Measurements from ENCODE around the gene UMAD1. TPM values are rescaled to one million over a fixed set of nuclear protein-coding genes. Genes with fewer than 3 reads are reported as not detected.

UMAD1 gene
- total and polyA plus RNA-seq, 8 donors, result 12.7 to 20.2 (median 15.0) TPM

DNA sequence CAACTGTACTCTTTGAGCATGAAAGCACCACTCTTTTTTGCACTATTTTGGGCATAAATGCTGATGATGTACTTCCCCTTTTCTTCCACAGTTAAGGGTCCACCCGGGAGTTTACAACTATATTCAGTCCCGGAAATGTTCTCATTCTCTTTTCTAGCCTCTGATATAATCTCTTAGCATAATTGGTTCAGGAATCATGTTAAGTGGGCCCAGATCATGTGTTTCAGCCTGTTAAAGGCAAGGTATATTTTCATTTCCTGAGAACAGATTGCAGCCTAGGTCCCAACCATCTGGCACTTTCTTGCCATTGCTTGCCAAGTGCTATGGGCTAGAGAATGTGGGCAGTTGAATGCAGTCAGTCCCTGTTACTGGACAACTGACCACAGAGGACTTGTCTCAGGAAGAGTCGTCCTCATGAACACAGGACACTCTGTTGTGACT lies 216.6 kb downstream of the UMAD1 start:
- Histone ChIP-seq H3K27ac (no peak overlapping the region), H3K9me3 (peaks cover 0 to 23% of the 10 kb centered on the region in 2 donors), H3K4me1 (no peaks in the 10 kb centered on the region), H3K36me3 (no peaks in the 10 kb centered on the region), H3K4me3 (no peak overlapping the region), H3K27me3 (no peaks in the 10 kb centered on the region)
- intact Hi-C loops (cut with DNase I), result no loop called here
- TF ChIP-seq, protein P1, sequence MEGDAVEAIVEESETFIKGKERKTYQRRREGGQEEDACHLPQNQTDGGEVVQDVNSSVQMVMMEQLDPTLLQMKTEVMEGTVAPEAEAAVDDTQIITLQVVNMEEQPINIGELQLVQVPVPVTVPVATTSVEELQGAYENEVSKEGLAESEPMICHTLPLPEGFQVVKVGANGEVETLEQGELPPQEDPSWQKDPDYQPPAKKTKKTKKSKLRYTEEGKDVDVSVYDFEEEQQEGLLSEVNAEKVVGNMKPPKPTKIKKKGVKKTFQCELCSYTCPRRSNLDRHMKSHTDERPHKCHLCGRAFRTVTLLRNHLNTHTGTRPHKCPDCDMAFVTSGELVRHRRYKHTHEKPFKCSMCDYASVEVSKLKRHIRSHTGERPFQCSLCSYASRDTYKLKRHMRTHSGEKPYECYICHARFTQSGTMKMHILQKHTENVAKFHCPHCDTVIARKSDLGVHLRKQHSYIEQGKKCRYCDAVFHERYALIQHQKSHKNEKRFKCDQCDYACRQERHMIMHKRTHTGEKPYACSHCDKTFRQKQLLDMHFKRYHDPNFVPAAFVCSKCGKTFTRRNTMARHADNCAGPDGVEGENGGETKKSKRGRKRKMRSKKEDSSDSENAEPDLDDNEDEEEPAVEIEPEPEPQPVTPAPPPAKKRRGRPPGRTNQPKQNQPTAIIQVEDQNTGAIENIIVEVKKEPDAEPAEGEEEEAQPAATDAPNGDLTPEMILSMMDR (IDR thresholded peaks at IDR 0.05), result no peak
- ATAC-seq (no peak), DNase-seq (no peak)

DNA sequence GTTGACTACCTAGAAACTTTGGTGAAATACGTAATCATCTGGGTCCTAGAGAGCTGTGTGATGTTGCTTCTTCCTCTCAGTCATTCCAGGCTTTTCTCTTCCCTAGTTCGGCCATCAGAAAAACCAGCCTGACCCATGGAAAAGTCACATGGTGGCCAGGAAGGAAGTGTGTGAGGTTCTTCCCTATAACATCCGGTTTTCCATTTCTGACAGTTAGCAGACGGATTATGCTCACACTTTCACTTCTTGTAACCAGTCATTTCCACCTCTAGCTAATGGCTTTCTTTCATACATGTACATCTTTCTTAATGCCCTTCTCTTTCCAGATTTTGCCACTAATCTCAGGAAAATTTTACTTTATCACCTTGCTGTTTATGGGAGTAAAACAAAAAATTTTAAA lies 218.0 kb downstream of the UMAD1 start:
- ATAC-seq (no peak), DNase-seq (no peak)
- Histone ChIP-seq H3K9me3 (peaks cover 0 to 23% of the 10 kb centered on the region in 2 donors), H3K27ac (no peak overlapping the region), H3K27me3 (no peaks in the 10 kb centered on the region), H3K36me3 (no peaks in the 10 kb centered on the region), H3K4me3 (no peak overlapping the region), H3K4me1 (no peaks in the 10 kb centered on the region)
- intact Hi-C loops (cut with DNase I), result no loop called here
- TF ChIP-seq, protein P1 (IDR thresholded peaks at IDR 0.05), result no peak

DNA sequence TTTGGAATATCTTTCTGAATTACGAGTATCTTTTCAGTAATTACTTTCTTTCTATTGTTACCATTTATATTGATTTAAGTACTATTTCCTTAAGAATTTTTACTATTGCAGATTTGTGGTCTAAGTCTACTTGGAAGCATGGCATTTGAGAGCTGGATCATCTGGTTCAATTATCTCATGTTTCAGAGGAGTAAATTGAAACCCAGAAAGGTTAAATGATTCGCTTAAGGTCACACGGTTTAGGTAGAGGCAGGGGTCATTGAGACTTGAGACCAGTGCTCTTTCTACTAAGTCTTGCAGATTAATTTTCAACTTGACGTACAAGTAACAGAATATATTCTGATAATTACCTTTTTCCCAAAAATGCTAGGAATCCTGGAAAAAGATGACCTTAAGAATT lies 218.9 kb downstream of the UMAD1 start:
- intact Hi-C loops (cut with DNase I), result no loop called here
- TF ChIP-seq, protein P1 (IDR thresholded peaks at IDR 0.05), result no peak
- no peak for DNase-seq
- no peaks in the 10 kb centered on the region for H3K27me3 ChIP-seq
- no peaks in the 10 kb centered on the region for H3K4me1 ChIP-seq
- no peak overlapping the region for H3K4me3 ChIP-seq
- ATAC-seq, result no peak
- H3K27ac ChIP-seq, result no peak overlapping the region
- H3K9me3 ChIP-seq, result peaks cover 0 to 19% of the 10 kb centered on the region in 2 donors
- no peaks in the 10 kb centered on the region for H3K36me3 ChIP-seq

DNA sequence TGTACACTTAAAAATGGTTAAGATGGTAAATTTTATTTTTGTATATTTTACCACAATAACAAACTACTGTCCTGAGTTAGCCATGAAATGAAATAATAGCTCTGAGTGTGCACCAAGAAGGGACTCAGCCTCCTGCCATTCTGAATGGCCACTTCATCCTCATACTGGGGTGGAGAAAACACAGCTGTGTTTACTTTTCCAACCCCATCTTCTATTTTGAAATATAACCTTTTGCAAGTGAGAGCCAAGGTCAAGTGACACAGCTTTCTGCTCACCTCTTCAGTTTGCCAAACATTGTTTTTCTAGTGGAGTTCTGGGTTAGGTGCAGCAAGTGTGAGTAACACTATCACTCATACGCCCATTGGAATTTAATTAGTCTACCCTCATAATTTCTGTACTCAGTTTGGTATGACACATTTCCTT lies 220.7 kb downstream of the UMAD1 start:
- TF ChIP-seq, protein P1 (IDR thresholded peaks at IDR 0.05), result no peak
- H3K27ac ChIP-seq, result no peak overlapping the region
- ATAC-seq (peak; percentile 92), DNase-seq (peak in 2 of 4 donors; percentile 9 to 36)
- H3K27me3 ChIP-seq, result no peaks in the 10 kb centered on the region
- H3K4me3 ChIP-seq, result no peak overlapping the region
- peaks cover 0 to under 1% of the 10 kb centered on the region in 2 donors for H3K9me3 ChIP-seq
- H3K4me1 ChIP-seq, result no peaks in the 10 kb centered on the region
- no peaks in the 10 kb centered on the region for H3K36me3 ChIP-seq
- intact Hi-C loops (cut with DNase I), result no loop called here

DNA sequence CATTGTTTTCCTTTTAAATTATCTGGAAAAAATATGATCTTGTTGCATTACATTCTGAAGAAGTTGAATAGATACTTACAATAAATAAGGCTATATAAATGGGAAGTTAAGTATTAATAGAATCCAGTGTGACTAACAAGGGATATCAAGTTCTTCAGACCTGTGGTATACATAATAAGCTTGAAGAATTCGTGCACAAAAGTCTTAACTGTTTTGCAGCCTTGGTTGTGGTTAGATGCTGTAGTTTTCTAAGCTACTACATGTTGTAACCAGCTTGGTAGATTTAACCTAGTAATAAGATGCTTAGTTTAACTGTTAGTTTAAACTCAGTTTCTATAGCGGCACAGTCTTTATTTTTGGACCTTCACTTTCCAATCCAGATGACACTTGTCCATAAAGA lies 221.8 kb downstream of the UMAD1 start:
- no peaks in the 10 kb centered on the region for H3K36me3 ChIP-seq
- intact Hi-C loops (cut with DNase I), result no loop called here

More for the DNA sequence above, 221.8 kb downstream of the UMAD1 start:
- ATAC-seq (no peak), DNase-seq (no peak)
- Histone ChIP-seq H3K9me3 (no peaks in the 10 kb centered on the region), H3K4me1 (no peaks in the 10 kb centered on the region), H3K27ac (no peak overlapping the region), H3K4me3 (no peak overlapping the region), H3K27me3 (no peaks in the 10 kb centered on the region)
- TF ChIP-seq, protein P1 (IDR thresholded peaks at IDR 0.05), result no peak
